ENCODE measurements around the gene ANO5. TPM values are rescaled to one million over a fixed set of nuclear protein-coding genes. Genes with fewer than 3 reads are reported as not detected.

Gene ANO5
- total and polyA plus RNA-seq, 2 donors from 2014 or later, result 3.5 to 4.2 TPM

DNA sequence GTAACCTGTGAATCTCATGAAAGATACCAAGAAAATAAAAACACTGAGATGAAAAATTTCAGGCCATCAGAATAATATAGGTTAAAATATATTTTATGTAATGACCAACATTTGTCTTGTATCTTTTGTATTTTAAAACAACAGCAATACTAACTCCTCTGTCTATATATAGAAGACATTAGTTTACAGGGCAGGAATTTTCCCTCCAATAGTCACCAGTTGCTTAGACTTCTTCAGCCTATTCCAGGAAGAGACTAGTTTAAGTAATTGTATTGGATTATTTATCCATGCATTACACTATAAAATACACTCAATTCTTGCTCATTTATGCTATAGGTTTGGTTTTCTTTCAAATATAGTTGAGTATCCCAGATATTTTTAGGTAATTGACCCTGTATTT, 24.1 kb downstream of the ANO5 start:
- H3K27ac ChIP-seq (ENCODE audit: low read depth in 2 of 2, low read length in 2 of 2), result no peak overlapping the region
- intact Hi-C loops (cut with DNase I), result no loop called here
- H3K4me1 ChIP-seq (ENCODE audit: control insufficient read depth in 2 of 3, insufficient read depth in 2 of 3, low read depth in 1 of 3, low read length in 3 of 3), result no peaks in the 10 kb centered on the region
- H3K9ac ChIP-seq (ENCODE audit: low read length in 3 of 3), result no peak overlapping the region
- DNase-seq (no peak), FAIRE-seq (no peak)
- H3K36me3 ChIP-seq (ENCODE audit: control insufficient read depth in 2 of 3, insufficient read depth in 3 of 3, low read length in 3 of 3), result no peaks in the 10 kb centered on the region
- no peak overlapping the region for H3K4me3 ChIP-seq (ENCODE audit: low read length in 3 of 3)
- H3K9me3 ChIP-seq (ENCODE audit: control insufficient read depth in 2 of 3, insufficient read depth in 1 of 3, low read length in 3 of 3), result no peaks in the 10 kb centered on the region
- TF ChIP-seq CTCF (IDR thresholded peaks at IDR 0.05; ENCODE audit: borderline replicate concordance, extremely low read depth, insufficient read depth), result no peak
- H3K27me3 ChIP-seq (ENCODE audit: control insufficient read depth, insufficient read depth, low read length), result no peaks in the 10 kb centered on the region

DNA sequence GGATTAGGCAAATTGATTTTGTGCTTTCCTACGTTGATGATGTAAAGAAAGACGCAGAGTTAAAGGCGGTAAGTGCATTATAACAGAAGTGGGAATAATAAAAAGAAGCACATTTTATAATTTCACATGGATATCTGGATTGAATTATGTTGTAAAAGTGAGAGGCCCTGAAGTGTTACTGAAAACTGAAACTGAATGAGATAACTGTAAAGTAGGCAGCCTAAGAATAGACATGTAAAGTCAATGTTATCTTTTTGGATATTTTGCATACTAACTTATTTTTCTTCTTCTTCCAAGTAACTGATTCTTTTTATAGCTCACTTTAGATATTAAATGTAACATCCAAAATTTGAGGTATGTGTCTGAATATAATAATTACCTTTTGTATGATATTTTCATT, 28.3 kb downstream of the ANO5 start:
- FAIRE-seq, result no peak
- no peaks in the 10 kb centered on the region for H3K36me3 ChIP-seq (ENCODE audit: control insufficient read depth in 2 of 3, insufficient read depth in 3 of 3, low read length in 3 of 3)
- H3K9me3 ChIP-seq (ENCODE audit: control insufficient read depth in 2 of 3, insufficient read depth in 1 of 3, low read length in 3 of 3), result no peaks in the 10 kb centered on the region
- intact Hi-C loops (cut with DNase I), result no loop called here
- no peak for TF ChIP-seq CTCF (IDR thresholded peaks at IDR 0.05; ENCODE audit: borderline replicate concordance, extremely low read depth, insufficient read depth)
- H3K4me1 ChIP-seq (ENCODE audit: control insufficient read depth in 2 of 3, insufficient read depth in 2 of 3, low read depth in 1 of 3, low read length in 3 of 3), result no peaks in the 10 kb centered on the region
- H3K4me3 ChIP-seq (ENCODE audit: low read length in 3 of 3), result no peak overlapping the region
- no peak overlapping the region for H3K9ac ChIP-seq (ENCODE audit: low read length in 3 of 3)
- no peak for DNase-seq
- no peak overlapping the region for H3K27ac ChIP-seq (ENCODE audit: low read depth in 2 of 2, low read length in 2 of 2)
- no peaks in the 10 kb centered on the region for H3K27me3 ChIP-seq (ENCODE audit: control insufficient read depth, insufficient read depth, low read length)

GRCh38 chr11:22225190-22225589, 32.3 kb downstream of the ANO5 start:
- no peak overlapping the region for H3K27ac ChIP-seq (ENCODE audit: low read depth in 2 of 2, low read length in 2 of 2)
- H3K27me3 ChIP-seq (ENCODE audit: control insufficient read depth, insufficient read depth, low read length), result no peaks in the 10 kb centered on the region
- no peaks in the 10 kb centered on the region for H3K36me3 ChIP-seq (ENCODE audit: control insufficient read depth in 2 of 3, insufficient read depth in 3 of 3, low read length in 3 of 3)
- intact Hi-C loops (cut with DNase I), result no loop called here
- no peak for FAIRE-seq
- TF ChIP-seq CTCF (IDR thresholded peaks at IDR 0.05; ENCODE audit: borderline replicate concordance, extremely low read depth, insufficient read depth), result no peak
- H3K4me3 ChIP-seq (ENCODE audit: low read length in 3 of 3), result no peak overlapping the region
- H3K4me1 ChIP-seq (ENCODE audit: control insufficient read depth in 2 of 3, insufficient read depth in 2 of 3, low read depth in 1 of 3, low read length in 3 of 3), result no peaks in the 10 kb centered on the region
- no peak for DNase-seq
- no peak overlapping the region for H3K9ac ChIP-seq (ENCODE audit: low read length in 3 of 3)
- H3K9me3 ChIP-seq (ENCODE audit: control insufficient read depth in 2 of 3, insufficient read depth in 1 of 3, low read length in 3 of 3), result no peaks in the 10 kb centered on the region

- Histone ChIP-seq H3K4me1 (ENCODE audit: control insufficient read depth in 2 of 3, insufficient read depth in 2 of 3, low read depth in 1 of 3, low read length in 3 of 3) (no peaks in the 10 kb centered on the region), H3K27me3 (ENCODE audit: control insufficient read depth, insufficient read depth, low read length) (no peaks in the 10 kb centered on the region), H3K9me3 (ENCODE audit: control insufficient read depth in 2 of 3, insufficient read depth in 1 of 3, low read length in 3 of 3) (no peaks in the 10 kb centered on the region), H3K4me3 (ENCODE audit: low read length in 3 of 3) (no peak overlapping the region), H3K36me3 (ENCODE audit: control insufficient read depth in 2 of 3, insufficient read depth in 3 of 3, low read length in 3 of 3) (no peaks in the 10 kb centered on the region), H3K9ac (ENCODE audit: low read length in 3 of 3) (no peak overlapping the region), H3K27ac (ENCODE audit: low read depth in 2 of 2, low read length in 2 of 2) (no peak overlapping the region)
- TF ChIP-seq CTCF (IDR thresholded peaks at IDR 0.05; ENCODE audit: borderline replicate concordance, extremely low read depth, insufficient read depth), result no peak
- intact Hi-C loops (cut with DNase I), result no loop called here
- FAIRE-seq, result no peak
- DNase-seq, result no peak
These were observed 41.9 kb downstream of the ANO5 start for GRCh38 chr11:22234743-22235142.

Data from kidney (tissue), 14 donors.